Right lobe of liver (tissue), 6 donors: ENCODE results near the gene CATSPER3. TPM values are rescaled to one million over a fixed set of nuclear protein-coding genes. Genes with fewer than 3 reads are reported as not detected.

Experiments
- ATAC-seq, 4 donors: fragments of 200-7000 bp; cut with Tn5 transposase; one replicate each; pipeline ENCODE4 v1.9.1; 2020; ENCODE audit warnings: mild to moderate bottlenecking in 4 of 4, moderate library complexity in 4 of 4
- DNase-seq, 3 donors: peaks; one replicate each; pipeline ENCODE4 v3.0.0-alpha.2; 2020
- H3K27ac ChIP-seq, 3 donors: fragments of 200-600 bp; one replicate each; pipeline ENCODE4 v1.8.0; 2022
- H3K27me3 ChIP-seq, 2 donors: fragments of 200-600 bp; one replicate each; pipeline ENCODE4 v1.8.0; 2022
- H3K36me3 ChIP-seq, 4 donors: fragments of 200-600 bp; sonication (generic) in 1 of 4; one replicate each; pipeline versions ENCODE4 v1.5.1 to v1.8.0; 2017 to 2022; ENCODE audit warnings: control low read depth in 1 of 4
- H3K4me1 ChIP-seq, 4 donors: fragments of 200-600 bp; sonication (generic) in 1 of 4; one replicate each; pipeline versions ENCODE4 v1.5.1 to v1.8.0; 2017 to 2022; ENCODE audit warnings: control low read depth in 1 of 4
- H3K4me3 ChIP-seq, 3 donors: fragments of 200-600 bp; one replicate each; pipeline ENCODE4 v1.8.0; 2022
- H3K9me3 ChIP-seq, 4 donors: fragments of 200-600 bp; sonication (generic) in 1 of 4; one replicate each; pipeline versions ENCODE4 v1.5.1 to v1.8.0; 2017 to 2022; ENCODE audit warnings: control low read depth in 1 of 4
- CTCF ChIP-seq, 4 donors: fragments of 200-600 bp in 3 of 4; fragments of 450-650 bp in 1 of 4; IDR thresholded peaks; one replicate each; pipeline versions ENCODE4 v1.5.1 to v1.8.0; 2016 to 2022; ENCODE audit warnings: antibody characterized with exemption in 4 of 4, mild to moderate bottlenecking in 2 of 4
- POLR2A ChIP-seq: fragments of 450-650 bp; IDR thresholded peaks from one replicate; pipeline ENCODE4 v1.6.1; 2017; ENCODE audit warnings: antibody characterized with exemption, mild to moderate bottlenecking
- WGBS: methylation state at CpG from one replicate; pipeline ENCODE4 v1.1.6; 2018; ENCODE audit warnings: low coverage, low lambda C conversion rate; ENCODE audit not compliant: insufficient coverage; ENCODE audit errors: missing lambda C conversion rate; 5-methylcytosine and 5-hydroxymethylcytosine counted together
- intact Hi-C, 2 donors: fragments of 100-400 bp; cut with DNase I; formaldehyde crosslinking; loops; one replicate each; pipeline versions ENCODE4 v1.11.2 to v1.14.1; 2022
- total RNA-seq, 6 experiments: library from RNA; depleted of rRNA in 2 of 6; stranded (reverse); fragments of >200 nt in 2 of 6; fragmentation: NEBNext Ultra II Directional in 3 of 6; extraction: Animal tissue kit (Norgen Biotek cat#: 25700) in 3 of 6; gene quantifications; one replicate each; pipeline versions ENCODE4 v1.1.0 to v1.2.4, GENCODE V29; 2016 to 2023
- donor health status: DM: no; HTN: yes; CAD: no.
- donor health status: DM: no; HTN: no; CAD: no.
- donor health status: DM: no; HTN: no; CAD: no.
- donor health status: DM: no; HTN: yes; CAD: no.
- donor health status: DM: no; HTN: yes; CAD: no.

Gene CATSPER3
- total RNA-seq, 6 experiments from 2014 or later, result 0.29 to 1.1 (median 0.81) TPM; not detected in 2

GRCh38 chr5:134939500-134939899, 28.2 kb upstream of the CATSPER3 start:
- intact Hi-C loops, result no loop called here
- no peak for ATAC-seq
- WGBS, result 100% methylated on average over 1 of the region's 1 CpG
- Histone ChIP-seq H3K27me3 (no peaks in the 10 kb centered on the region), H3K36me3 (no peaks in the 10 kb centered on the region), H3K27ac (no peak overlapping the region), H3K4me1 (no peaks in the 10 kb centered on the region), H3K9me3 (no peaks in the 10 kb centered on the region), H3K4me3 (no peak overlapping the region)
- DNase-seq, result no peak
- TF ChIP-seq CTCF (IDR thresholded peaks at IDR 0.05) (no peak), POLR2A (no peak)

- no peaks in the 10 kb centered on the region for H3K27me3 ChIP-seq
- H3K4me1 ChIP-seq, result no peaks in the 10 kb centered on the region
- H3K27ac ChIP-seq, result no peak overlapping the region
- no peak for TF ChIP-seq CTCF (IDR thresholded peaks at IDR 0.05)
- TF ChIP-seq POLR2A, result no peak
- no peak for ATAC-seq
- WGBS, result 58% methylated on average over 1 of the region's 1 CpG
- intact Hi-C loops, result no loop called here
- no peak for DNase-seq
- no peak overlapping the region for H3K4me3 ChIP-seq
- H3K36me3 ChIP-seq, result no peaks in the 10 kb centered on the region
- H3K9me3 ChIP-seq, result no peaks in the 10 kb centered on the region
These were observed 24.2 kb upstream of the CATSPER3 start for GRCh38 chr5:134943547-134943946.

GRCh38 chr5:134944630-134945029, 23.1 kb upstream of the CATSPER3 start:
- 70% methylated on average over 1 of the region's 1 CpG for WGBS
- Histone ChIP-seq H3K27me3 (no peaks in the 10 kb centered on the region), H3K4me3 (no peak overlapping the region), H3K4me1 (no peaks in the 10 kb centered on the region), H3K9me3 (no peaks in the 10 kb centered on the region), H3K36me3 (no peaks in the 10 kb centered on the region), H3K27ac (no peak overlapping the region)
- ATAC-seq (no peak), DNase-seq (no peak)
- intact Hi-C loops, result no loop called here
- no peak for TF ChIP-seq CTCF (IDR thresholded peaks at IDR 0.05)
- TF ChIP-seq POLR2A, result no peak

- no peak for DNase-seq
- Histone ChIP-seq H3K9me3 (no peaks in the 10 kb centered on the region), H3K27ac (no peak overlapping the region), H3K4me1 (no peaks in the 10 kb centered on the region), H3K36me3 (no peaks in the 10 kb centered on the region), H3K27me3 (no peaks in the 10 kb centered on the region), H3K4me3 (no peak overlapping the region)
- no peak for TF ChIP-seq POLR2A
- TF ChIP-seq CTCF (IDR thresholded peaks at IDR 0.05), result no peak
- 82% methylated on average over 2 of the region's 2 CpGs for WGBS
- intact Hi-C loops, result no loop called here
- ATAC-seq, result no peak
These were observed 22.7 kb upstream of the CATSPER3 start for GRCh38 chr5:134945041-134945440.

- ATAC-seq (no peak), DNase-seq (no peak)
- WGBS, result 94% methylated on average over 5 of the region's 5 CpGs
- Histone ChIP-seq H3K27me3 (no peaks in the 10 kb centered on the region), H3K36me3 (no peaks in the 10 kb centered on the region), H3K4me1 (no peaks in the 10 kb centered on the region), H3K4me3 (no peak overlapping the region), H3K27ac (no peak overlapping the region), H3K9me3 (no peaks in the 10 kb centered on the region)
- intact Hi-C loops, result no loop called here
- TF ChIP-seq CTCF (IDR thresholded peaks at IDR 0.05) (no peak), POLR2A (no peak)
These were observed 18.8 kb upstream of the CATSPER3 start for GRCh38 chr5:134948911-134949310.
